ENCODE data around the gene ARFGAP3. TPM values are rescaled to one million over a fixed set of nuclear protein-coding genes. Genes with fewer than 3 reads are reported as not detected.

Gene ARFGAP3
- polyA plus RNA-seq, 1 of the 3 experiments (the other 2 are of a cell fraction), result 12.6 TPM

GRCh38 chr22:42788466-42788865 lies 68.6 kb downstream of the ARFGAP3 start:
- CTCF ChIA-PET, result no interaction called here
- no peak for DNase-seq
- Histone ChIP-seq H3K9me2 (no peaks in the 10 kb centered on the region), H3F3A (replicated peaks; ENCODE audit: insufficient read depth) (no peaks in the 10 kb centered on the region), H3K9me3 (no peaks in the 10 kb centered on the region), H3K79me2 (ENCODE audit: insufficient read depth) (no peaks in the 10 kb centered on the region), H3K36me3 (replicated peaks in 1 of 2; ENCODE audit: control insufficient read depth in 1 of 2, insufficient read depth in 2 of 2, low read length in 1 of 2) (no peaks in the 10 kb centered on the region), H3K4me1 (ENCODE audit: control insufficient read depth in 1 of 2, insufficient read depth in 2 of 2, low read depth in 1 of 2, low read length in 1 of 2) (no peaks in the 10 kb centered on the region), H3K27me3 (ENCODE audit: insufficient read depth) (no peaks in the 10 kb centered on the region), H3K4me3 (ENCODE audit: low read depth in 2 of 2, low read length in 1 of 2) (no peak overlapping the region), H3K27ac (ENCODE audit: low read depth in 2 of 2, low read length in 1 of 2) (no peak overlapping the region), H2AFZ (ENCODE audit: low read depth) (no peak overlapping the region), H3K4me2 (no peak overlapping the region), H3K9ac (no peak overlapping the region), H4K20me1 (ENCODE audit: insufficient read depth) (no peaks in the 10 kb centered on the region)
- POLR2A ChIA-PET, result no interaction called here
- no peak for TF ChIP-seq TAF1 (IDR thresholded peaks at IDR 0.05; ENCODE audit: borderline replicate concordance, low read depth, low read length)
- no peak for TF ChIP-seq SIN3A (IDR thresholded peaks at IDR 0.05; ENCODE audit: borderline replicate concordance, low read depth, low read length)
- TF ChIP-seq JUND (IDR thresholded peaks at IDR 0.05), result no peak
- no peak for TF ChIP-seq YY1 (IDR thresholded peaks at IDR 0.05; ENCODE audit: low read depth)
- TF ChIP-seq, protein P1, sequence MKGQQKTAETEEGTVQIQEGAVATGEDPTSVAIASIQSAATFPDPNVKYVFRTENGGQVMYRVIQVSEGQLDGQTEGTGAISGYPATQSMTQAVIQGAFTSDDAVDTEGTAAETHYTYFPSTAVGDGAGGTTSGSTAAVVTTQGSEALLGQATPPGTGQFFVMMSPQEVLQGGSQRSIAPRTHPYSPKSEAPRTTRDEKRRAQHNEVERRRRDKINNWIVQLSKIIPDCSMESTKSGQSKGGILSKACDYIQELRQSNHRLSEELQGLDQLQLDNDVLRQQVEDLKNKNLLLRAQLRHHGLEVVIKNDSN (IDR thresholded peaks at IDR 0.05; ENCODE audit: borderline replicate concordance, low read depth), result no peak
- TF ChIP-seq NFIC (IDR thresholded peaks at IDR 0.05; ENCODE audit: borderline replicate concordance), result no peak
- TF ChIP-seq, protein P2, sequence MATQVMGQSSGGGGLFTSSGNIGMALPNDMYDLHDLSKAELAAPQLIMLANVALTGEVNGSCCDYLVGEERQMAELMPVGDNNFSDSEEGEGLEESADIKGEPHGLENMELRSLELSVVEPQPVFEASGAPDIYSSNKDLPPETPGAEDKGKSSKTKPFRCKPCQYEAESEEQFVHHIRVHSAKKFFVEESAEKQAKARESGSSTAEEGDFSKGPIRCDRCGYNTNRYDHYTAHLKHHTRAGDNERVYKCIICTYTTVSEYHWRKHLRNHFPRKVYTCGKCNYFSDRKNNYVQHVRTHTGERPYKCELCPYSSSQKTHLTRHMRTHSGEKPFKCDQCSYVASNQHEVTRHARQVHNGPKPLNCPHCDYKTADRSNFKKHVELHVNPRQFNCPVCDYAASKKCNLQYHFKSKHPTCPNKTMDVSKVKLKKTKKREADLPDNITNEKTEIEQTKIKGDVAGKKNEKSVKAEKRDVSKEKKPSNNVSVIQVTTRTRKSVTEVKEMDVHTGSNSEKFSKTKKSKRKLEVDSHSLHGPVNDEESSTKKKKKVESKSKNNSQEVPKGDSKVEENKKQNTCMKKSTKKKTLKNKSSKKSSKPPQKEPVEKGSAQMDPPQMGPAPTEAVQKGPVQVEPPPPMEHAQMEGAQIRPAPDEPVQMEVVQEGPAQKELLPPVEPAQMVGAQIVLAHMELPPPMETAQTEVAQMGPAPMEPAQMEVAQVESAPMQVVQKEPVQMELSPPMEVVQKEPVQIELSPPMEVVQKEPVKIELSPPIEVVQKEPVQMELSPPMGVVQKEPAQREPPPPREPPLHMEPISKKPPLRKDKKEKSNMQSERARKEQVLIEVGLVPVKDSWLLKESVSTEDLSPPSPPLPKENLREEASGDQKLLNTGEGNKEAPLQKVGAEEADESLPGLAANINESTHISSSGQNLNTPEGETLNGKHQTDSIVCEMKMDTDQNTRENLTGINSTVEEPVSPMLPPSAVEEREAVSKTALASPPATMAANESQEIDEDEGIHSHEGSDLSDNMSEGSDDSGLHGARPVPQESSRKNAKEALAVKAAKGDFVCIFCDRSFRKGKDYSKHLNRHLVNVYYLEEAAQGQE (IDR thresholded peaks at IDR 0.05; ENCODE audit: low read depth, low read length), result no peak
- TF ChIP-seq FOXJ3 (CRISPR knock-in tag; IDR thresholded peaks at IDR 0.05), result no peak
- TF ChIP-seq CHD2 (IDR thresholded peaks at IDR 0.05; ENCODE audit: low read length, partially characterized antibody), result no peak
- TF ChIP-seq POLR2AphosphoS5 (IDR thresholded peaks at IDR 0.05; ENCODE audit: low read depth, low read length), result no peak
- TF ChIP-seq, protein P3, sequence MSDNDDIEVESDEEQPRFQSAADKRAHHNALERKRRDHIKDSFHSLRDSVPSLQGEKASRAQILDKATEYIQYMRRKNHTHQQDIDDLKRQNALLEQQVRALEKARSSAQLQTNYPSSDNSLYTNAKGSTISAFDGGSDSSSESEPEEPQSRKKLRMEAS (IDR thresholded peaks at IDR 0.05; ENCODE audit: low read depth), result no peak
- WGBS (ENCODE audit: low lambda C conversion rate), result 70% methylated on average over 2 of the region's 11 CpGs

DNA sequence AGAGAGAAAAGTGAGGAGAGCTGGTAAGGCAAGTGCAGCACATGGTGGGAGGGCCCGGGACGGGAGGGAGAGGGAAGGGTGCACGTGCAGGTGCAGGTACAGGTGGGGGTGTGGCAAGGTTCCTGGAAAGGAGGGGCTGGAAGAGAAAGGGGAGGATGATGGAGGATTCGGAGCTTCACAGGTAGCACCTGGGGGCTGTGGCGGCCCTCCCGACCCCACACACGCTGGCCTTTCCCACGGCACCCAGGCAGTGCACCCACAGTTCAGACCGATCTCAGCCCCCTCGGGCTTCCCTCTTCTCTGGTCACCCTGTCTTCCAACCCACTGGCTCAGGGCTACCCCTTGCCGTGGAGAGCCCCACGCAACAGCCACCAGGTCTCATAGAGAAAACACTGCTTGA lies 69.1 kb downstream of the ARFGAP3 start:
- Histone ChIP-seq H3F3A (replicated peaks; ENCODE audit: insufficient read depth) (no peaks in the 10 kb centered on the region), H3K9ac (no peak overlapping the region), H3K27me3 (ENCODE audit: insufficient read depth) (no peaks in the 10 kb centered on the region), H3K9me3 (no peaks in the 10 kb centered on the region), H3K36me3 (replicated peaks in 1 of 2; ENCODE audit: control insufficient read depth in 1 of 2, insufficient read depth in 2 of 2, low read length in 1 of 2) (no peaks in the 10 kb centered on the region), H3K9me2 (no peaks in the 10 kb centered on the region), H4K20me1 (ENCODE audit: insufficient read depth) (no peaks in the 10 kb centered on the region), H2AFZ (ENCODE audit: low read depth) (no peak overlapping the region), H3K4me1 (ENCODE audit: control insufficient read depth in 1 of 2, insufficient read depth in 2 of 2, low read depth in 1 of 2, low read length in 1 of 2) (no peaks in the 10 kb centered on the region), H3K27ac (ENCODE audit: low read depth in 2 of 2, low read length in 1 of 2) (no peak overlapping the region), H3K79me2 (ENCODE audit: insufficient read depth) (no peaks in the 10 kb centered on the region), H3K4me3 (ENCODE audit: low read depth in 2 of 2, low read length in 1 of 2) (no peak overlapping the region), H3K4me2 (no peak overlapping the region)
- WGBS (ENCODE audit: low lambda C conversion rate), result 84% methylated on average over 7 of the region's 12 CpGs
- ChIA-PET POLR2A (no interaction called here), CTCF (no interaction called here)
- DNase-seq, result no peak
- no peak for TF ChIP-seq YY1 (IDR thresholded peaks at IDR 0.05; ENCODE audit: low read depth)
- TF ChIP-seq EZH2phosphoT487 (IDR thresholded peaks at IDR 0.05; ENCODE audit: borderline replicate concordance, low read depth), result no peak
- no peak for TF ChIP-seq RFX5 (IDR thresholded peaks at IDR 0.05; ENCODE audit: low read length)
- no peak for TF ChIP-seq EP300 (IDR thresholded peaks at IDR 0.05; ENCODE audit: borderline replicate concordance in 1 of 2, low read depth in 1 of 2, low read length in 1 of 2)
- no peak for TF ChIP-seq CTCF (IDR thresholded peaks at IDR 0.05)
- TF ChIP-seq, protein P2 (IDR thresholded peaks at IDR 0.05; ENCODE audit: low read depth, low read length), result no peak
- no peak for TF ChIP-seq TEAD4 (IDR thresholded peaks at IDR 0.05; ENCODE audit: borderline replicate concordance, insufficient read depth)
- no peak for TF ChIP-seq SMC3 (IDR thresholded peaks at IDR 0.05; ENCODE audit: low read depth, low read length)
- TF ChIP-seq NFIC (IDR thresholded peaks at IDR 0.05; ENCODE audit: borderline replicate concordance), result no peak
- no peak for TF ChIP-seq NRF1 (IDR thresholded peaks at IDR 0.05; ENCODE audit: low read depth, low read length)
- TF ChIP-seq POLR2AphosphoS5 (IDR thresholded peaks at IDR 0.05; ENCODE audit: low read depth, low read length), result no peak

All from SK-N-SH (cell line).